ENCODE data around the gene WEE2.
"Not testable (repeated sequence)": the region's sequence is repeated elsewhere in the genome, so short reads cannot be mapped to it uniquely, and the experiment has no call there.

The WEE2 gene

DNA sequence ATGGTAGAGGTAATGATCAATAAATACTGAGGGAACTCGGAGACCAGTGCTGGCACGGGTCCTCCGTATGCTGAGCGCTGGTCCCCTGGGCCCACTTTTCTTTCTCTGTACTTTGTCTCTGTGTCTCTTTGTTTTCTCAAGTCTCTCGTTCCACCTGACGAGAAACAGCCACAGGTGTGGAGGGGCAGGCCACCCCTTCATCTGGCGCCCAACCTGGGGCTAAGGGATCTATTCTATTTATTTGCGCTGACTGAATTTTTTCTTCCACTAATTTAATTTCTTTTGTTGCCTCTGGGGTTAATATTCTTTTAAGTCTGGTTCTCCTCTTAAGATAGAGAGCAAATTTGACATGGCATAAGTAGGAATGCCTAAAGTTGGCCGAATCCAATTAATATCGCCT is 43.8 kb downstream of the WEE2 start:
- Histone ChIP-seq H3K36me3 (ENCODE audit: insufficient read depth, low read length) (peaks cover 47% of the 10 kb centered on the region), H3K9me3 (ENCODE audit: control insufficient read depth, insufficient read depth, low read length) (peaks cover 21% of the 10 kb centered on the region)
- H3K9ac ChIP-seq (ENCODE audit: low read depth, low read length); H3K4me1 ChIP-seq (ENCODE audit: insufficient read depth, low read length): not testable (repeated sequence)

DNA sequence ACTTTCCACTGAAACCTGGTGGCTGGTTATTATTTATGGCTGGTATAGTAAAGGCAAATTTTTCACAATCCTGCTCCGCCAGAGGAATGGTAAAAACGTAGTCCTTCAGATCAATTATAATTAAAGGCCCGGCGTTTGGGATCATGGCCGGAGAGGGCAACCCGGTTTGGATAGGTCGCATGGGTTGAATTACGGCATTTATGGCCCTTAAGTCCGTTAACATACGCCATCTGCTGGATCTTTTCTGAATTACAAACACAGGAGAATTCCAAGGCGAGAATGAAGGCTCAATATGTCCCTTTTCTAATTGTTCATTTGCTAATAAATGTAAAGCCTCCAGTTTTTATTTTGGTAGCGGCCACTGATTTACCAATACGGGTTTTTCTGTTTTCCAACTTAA is 44.5 kb downstream of the WEE2 start:
- peaks cover 21% of the 10 kb centered on the region for H3K9me3 ChIP-seq (ENCODE audit: control insufficient read depth, insufficient read depth, low read length)
- H3K36me3 ChIP-seq (ENCODE audit: insufficient read depth, low read length): peaks cover 51% of the 10 kb centered on the region
- H3K9ac ChIP-seq (ENCODE audit: low read depth, low read length): no peak overlapping the region
- H3K4me1 ChIP-seq (ENCODE audit: insufficient read depth, low read length): no peaks in the 10 kb centered on the region

DNA sequence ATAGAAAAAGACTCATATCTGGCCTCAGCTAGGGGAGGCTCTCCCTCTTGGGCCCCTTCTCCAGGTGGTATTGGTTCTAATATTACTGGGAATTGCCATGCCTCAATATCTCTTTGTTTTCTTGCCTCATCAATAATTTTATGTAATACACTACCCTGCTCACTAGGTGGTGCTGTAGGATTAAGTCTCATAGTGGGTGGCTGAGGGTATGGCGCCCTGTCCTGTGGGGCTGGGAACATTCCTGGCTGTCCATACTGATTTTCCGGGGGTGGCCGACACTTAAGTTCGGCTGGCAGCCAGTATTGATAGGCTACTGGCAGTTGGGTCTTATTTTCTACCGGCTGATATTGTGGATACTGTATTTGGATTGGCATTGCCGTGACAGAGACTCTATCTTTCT is 46.8 kb downstream of the WEE2 start:
- peaks cover 50% of the 10 kb centered on the region for H3K36me3 ChIP-seq (ENCODE audit: insufficient read depth, low read length)
- peaks cover 12% of the 10 kb centered on the region for H3K9me3 ChIP-seq (ENCODE audit: control insufficient read depth, insufficient read depth, low read length)
- no peak overlapping the region for H3K9ac ChIP-seq (ENCODE audit: low read depth, low read length)
- H3K4me1 ChIP-seq (ENCODE audit: insufficient read depth, low read length): no peaks in the 10 kb centered on the region

DNA sequence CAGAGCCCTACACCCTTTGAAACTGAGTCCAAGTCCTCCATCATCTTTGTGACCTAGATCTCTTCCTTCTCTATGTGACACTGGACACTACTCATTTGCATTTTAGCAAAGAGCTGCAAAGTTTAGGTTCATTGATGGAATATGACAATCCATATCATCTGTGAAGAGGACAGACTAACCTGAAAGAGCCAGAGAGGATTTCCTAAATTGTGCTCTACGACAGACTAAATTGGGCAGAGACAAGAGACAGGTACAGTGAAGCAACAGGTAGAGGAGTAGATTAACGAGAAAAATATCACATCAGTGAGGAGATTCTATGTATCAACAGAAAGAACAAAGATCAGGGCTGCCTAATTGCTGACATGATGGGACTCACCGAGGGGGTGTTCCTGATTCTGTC is 55.6 kb downstream of the WEE2 start, which contains the start of gene TAS2R3:
TSS of gene TAS2R3 (plus strand) at position 301 of the 400 bp plus-strand sequence. CDS start at position 363, 62 bp downstream.
- Histone ChIP-seq H3K4me1 (ENCODE audit: insufficient read depth, low read length) (no peaks in the 10 kb centered on the region), H3K9ac (ENCODE audit: low read depth, low read length) (no peak within 1 kb of the TSS), H3K9me3 (ENCODE audit: control insufficient read depth, insufficient read depth, low read length) (no peaks in the 10 kb centered on the region), H3K36me3 (ENCODE audit: insufficient read depth, low read length) (peaks cover 10% of the 10 kb centered on the region; the same call in 1 of the 2 replicates)

DNA sequence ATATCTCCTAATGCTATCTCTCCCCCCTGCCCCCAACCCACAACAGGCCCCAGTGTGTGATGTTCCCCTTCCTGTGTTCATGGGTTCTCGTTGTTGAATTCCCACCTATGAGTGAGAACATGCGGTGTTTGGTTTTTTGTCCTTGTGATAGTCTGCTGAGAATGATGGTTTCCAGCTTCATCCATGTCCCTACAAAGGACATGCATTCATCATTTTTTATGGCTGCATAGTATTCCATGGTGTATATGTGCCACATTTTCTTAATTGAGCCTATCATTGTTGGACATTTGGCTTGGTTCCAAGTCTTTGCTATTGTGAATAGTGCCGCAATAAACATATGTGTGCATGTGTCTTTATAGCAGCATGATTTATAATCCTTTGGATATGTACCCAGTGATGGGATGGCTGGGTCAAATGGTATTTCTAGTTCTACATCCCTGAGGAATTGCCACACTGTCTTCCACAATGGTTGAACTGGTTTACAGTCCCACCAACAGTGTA is 62.0 kb downstream of the WEE2 start:
- not testable (repeated sequence) for H3K9ac ChIP-seq (ENCODE audit: low read depth, low read length); H3K36me3 ChIP-seq (ENCODE audit: insufficient read depth, low read length); H3K9me3 ChIP-seq (ENCODE audit: control insufficient read depth, insufficient read depth, low read length); H3K4me1 ChIP-seq (ENCODE audit: insufficient read depth, low read length)

DNA sequence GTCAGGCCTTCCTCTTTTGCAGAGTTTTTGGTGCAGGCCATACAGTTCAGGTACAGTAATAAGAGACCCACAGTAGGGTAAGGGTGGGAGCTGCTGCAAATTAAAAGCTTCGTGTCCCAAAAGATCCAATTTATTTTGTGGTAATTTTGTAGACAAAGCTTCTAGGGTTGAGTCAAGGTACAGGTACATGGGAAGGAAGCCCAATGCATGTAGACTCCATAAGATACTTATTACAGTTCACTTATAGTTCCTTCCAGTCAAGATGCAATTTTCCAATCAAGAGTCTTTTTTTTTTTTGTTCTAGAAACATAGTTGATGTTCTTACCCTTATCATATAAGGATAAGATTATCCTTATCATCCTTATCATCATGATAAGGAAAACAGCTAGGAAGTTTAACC is 68.2 kb downstream of the WEE2 start, which contains the start of gene TAS2R4:
TSS of gene TAS2R4 (plus strand) at position 301 of the 400 bp plus-strand sequence. CDS start 1,815 bp downstream, outside the sequence.
- Histone ChIP-seq H3K9me3 (ENCODE audit: control insufficient read depth, insufficient read depth, low read length) (peaks cover 7% of the 10 kb centered on the region), H3K9ac (ENCODE audit: low read depth, low read length) (no peak within 1 kb of the TSS), H3K36me3 (ENCODE audit: insufficient read depth, low read length) (peaks cover 6% of the 10 kb centered on the region; the same call in 1 of the 2 replicates), H3K4me1 (ENCODE audit: insufficient read depth, low read length) (no peaks in the 10 kb centered on the region)
